ENCODE measurements around the gene ELMO1. TPM values are rescaled to one million over a fixed set of nuclear protein-coding genes. Genes with fewer than 3 reads are reported as not detected.

Gene ELMO1
- total RNA-seq, 1 donor from 2014 or later, result 66.1 TPM

- TF ChIP-seq CTCF (IDR thresholded peaks at IDR 0.05; ENCODE audit: unreplicated experiment), result no peak
- DNase-seq (ENCODE audit: low spot score, unreplicated experiment), result no peak
- peaks cover 13% of the 10 kb centered on the region for H3K4me1 Mint-ChIP-seq (ENCODE audit: low read depth)
- H3K4me3 Mint-ChIP-seq (ENCODE audit: low read depth), result no peak overlapping the region
- no peak overlapping the region for H3K27ac Mint-ChIP-seq
- H3K27me3 Mint-ChIP-seq, result no peaks in the 10 kb centered on the region
- peaks cover 5% of the 10 kb centered on the region for H3K36me3 Mint-ChIP-seq (ENCODE audit: insufficient read depth)
- H3K9me3 Mint-ChIP-seq (ENCODE audit: low read depth), result no peaks in the 10 kb centered on the region
These were observed 19.3 kb downstream of the ELMO1 start for GRCh38 chr7:37429435-37429791.

GRCh38 chr7:37428681-37429434 lies 19.8 kb downstream of the ELMO1 start:
- Mint-ChIP-seq H3K27me3 (no peaks in the 10 kb centered on the region), H3K4me1 (ENCODE audit: low read depth) (peaks cover 12% of the 10 kb centered on the region), H3K36me3 (ENCODE audit: insufficient read depth) (peaks cover 5% of the 10 kb centered on the region), H3K4me3 (ENCODE audit: low read depth) (no peak overlapping the region), H3K27ac (no peak overlapping the region), H3K9me3 (ENCODE audit: low read depth) (no peaks in the 10 kb centered on the region)
- no peak for DNase-seq (ENCODE audit: low spot score, unreplicated experiment)
- no peak for TF ChIP-seq CTCF (IDR thresholded peaks at IDR 0.05; ENCODE audit: unreplicated experiment)

- H3K36me3 Mint-ChIP-seq (ENCODE audit: insufficient read depth), result peaks cover 3% of the 10 kb centered on the region
- H3K27me3 Mint-ChIP-seq, result no peaks in the 10 kb centered on the region
These were observed 21.3 kb downstream of the ELMO1 start for GRCh38 chr7:37427276-37427940.

GRCh38 chr7:37425498-37425897 lies 23.2 kb downstream of the ELMO1 start:
- Mint-ChIP-seq H3K4me1 (ENCODE audit: low read depth) (peaks cover 4% of the 10 kb centered on the region), H3K4me3 (ENCODE audit: low read depth) (no peak overlapping the region), H3K36me3 (ENCODE audit: insufficient read depth) (peaks cover 3% of the 10 kb centered on the region), H3K27me3 (no peaks in the 10 kb centered on the region), H3K27ac (no peak overlapping the region), H3K9me3 (ENCODE audit: low read depth) (no peaks in the 10 kb centered on the region)
- no peak for TF ChIP-seq CTCF (IDR thresholded peaks at IDR 0.05; ENCODE audit: unreplicated experiment)
- DNase-seq (ENCODE audit: low spot score, unreplicated experiment), result no peak

More at GRCh38 chr7:37427276-37427940, 21.3 kb downstream of the ELMO1 start:
- H3K27ac Mint-ChIP-seq, result no peak overlapping the region
- no peak overlapping the region for H3K4me3 Mint-ChIP-seq (ENCODE audit: low read depth)
- DNase-seq (ENCODE audit: low spot score, unreplicated experiment), result no peak
- H3K9me3 Mint-ChIP-seq (ENCODE audit: low read depth), result no peaks in the 10 kb centered on the region
- H3K4me1 Mint-ChIP-seq (ENCODE audit: low read depth), result peaks cover 8% of the 10 kb centered on the region
- no peak for TF ChIP-seq CTCF (IDR thresholded peaks at IDR 0.05; ENCODE audit: unreplicated experiment)

- peaks cover 3% of the 10 kb centered on the region for H3K36me3 Mint-ChIP-seq (ENCODE audit: insufficient read depth)
- no peak for TF ChIP-seq CTCF (IDR thresholded peaks at IDR 0.05; ENCODE audit: unreplicated experiment)
- H3K4me3 Mint-ChIP-seq (ENCODE audit: low read depth), result no peak overlapping the region
- no peaks in the 10 kb centered on the region for H3K27me3 Mint-ChIP-seq
- H3K27ac Mint-ChIP-seq, result no peak overlapping the region
- H3K9me3 Mint-ChIP-seq (ENCODE audit: low read depth), result no peaks in the 10 kb centered on the region
- DNase-seq (ENCODE audit: low spot score, unreplicated experiment), result no peak
- peaks cover 3% of the 10 kb centered on the region for H3K4me1 Mint-ChIP-seq (ENCODE audit: low read depth)
These were observed 23.7 kb downstream of the ELMO1 start for GRCh38 chr7:37424995-37425394.
